ENCODE measurements around the gene MAP4K4.
"Not testable (repeated sequence)": the region's sequence is repeated elsewhere in the genome, so short reads cannot be mapped to it uniquely, and the experiment has no call there.

The MAP4K4 gene

DNA sequence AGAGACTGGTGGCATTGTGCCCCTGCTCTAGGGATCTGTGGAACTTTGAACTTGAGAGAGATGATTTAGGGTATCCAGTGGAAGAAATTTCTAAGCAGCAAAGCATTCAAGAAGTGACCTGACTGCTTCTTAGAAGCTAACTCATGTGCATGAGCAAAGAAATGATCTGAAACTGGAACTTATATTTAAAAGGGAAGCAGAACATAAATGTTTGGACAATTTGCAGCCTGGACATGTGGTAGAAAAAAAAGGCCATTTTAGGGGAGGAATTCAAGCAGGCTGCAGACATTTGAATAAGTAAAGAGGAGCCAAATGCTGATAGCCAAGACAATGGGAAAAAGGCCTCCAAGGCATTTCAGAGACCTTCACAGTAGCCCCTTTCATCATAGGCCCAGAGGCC, 226.8 kb downstream of the MAP4K4 start:
- H3K9me3 ChIP-seq (ENCODE audit: control insufficient read depth, insufficient read depth, low read depth, low read length), result peaks cover 68% of the 10 kb centered on the region
- H3K27ac ChIP-seq (ENCODE audit: low read depth, low read length); H3K27me3 ChIP-seq (ENCODE audit: control insufficient read depth, insufficient read depth, low read length); H3K9ac ChIP-seq (ENCODE audit: low read length); H3K36me3 ChIP-seq (ENCODE audit: control insufficient read depth, insufficient read depth, low read length); H3K4me3 ChIP-seq (ENCODE audit: low read depth, low read length); H3K4me1 ChIP-seq (ENCODE audit: control insufficient read depth, insufficient read depth, low read length): not testable (repeated sequence)

DNA sequence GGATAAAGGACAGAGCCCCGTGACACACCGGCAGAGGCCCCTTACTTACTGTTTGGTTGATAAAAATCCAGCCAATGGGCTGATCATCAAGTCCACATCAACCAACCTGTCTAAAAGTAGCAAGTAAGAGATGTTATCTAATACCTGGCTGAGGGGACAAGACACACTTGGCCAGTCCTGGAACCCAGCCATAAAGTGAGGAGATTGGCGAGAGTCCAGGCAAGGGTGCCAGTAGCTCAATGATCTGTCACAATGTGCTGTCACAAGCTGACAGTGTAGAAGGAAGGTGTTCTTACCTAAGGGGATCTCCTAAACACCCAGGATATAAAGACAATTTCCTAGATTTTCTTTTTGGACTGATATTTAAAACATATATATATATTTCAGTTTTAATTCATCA, 232.5 kb downstream of the MAP4K4 start:
- no peaks in the 10 kb centered on the region for H3K36me3 ChIP-seq (ENCODE audit: control insufficient read depth, insufficient read depth, low read length)
- no peaks in the 10 kb centered on the region for H3K4me1 ChIP-seq (ENCODE audit: control insufficient read depth, insufficient read depth, low read length)
- no peak overlapping the region for H3K9ac ChIP-seq (ENCODE audit: low read length)
- peaks cover 50% of the 10 kb centered on the region for H3K9me3 ChIP-seq (ENCODE audit: control insufficient read depth, insufficient read depth, low read depth, low read length)
- H3K4me3 ChIP-seq (ENCODE audit: low read depth, low read length), result no peak overlapping the region
- H3K27me3 ChIP-seq (ENCODE audit: control insufficient read depth, insufficient read depth, low read length), result no peaks in the 10 kb centered on the region
- no peak overlapping the region for H3K27ac ChIP-seq (ENCODE audit: low read depth, low read length)

DNA sequence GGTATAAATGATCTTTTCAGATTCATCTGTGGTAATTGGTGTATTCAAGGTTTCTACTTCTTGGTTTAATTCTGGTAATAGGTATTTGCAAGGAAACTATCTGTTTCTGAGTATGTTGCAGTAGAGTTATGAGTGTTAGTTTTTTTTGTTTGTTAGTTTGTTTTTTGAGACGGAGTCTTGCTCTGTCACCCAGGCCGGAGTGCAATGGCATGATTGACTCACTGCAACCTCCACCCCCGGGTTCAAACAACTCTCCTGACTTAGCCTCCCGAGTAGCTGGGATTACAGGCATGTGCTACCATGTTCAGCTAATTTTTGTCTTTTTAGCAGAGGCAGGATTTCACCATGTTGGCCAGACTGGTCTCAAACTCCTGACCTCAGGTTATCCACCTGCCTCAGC, 233.3 kb downstream of the MAP4K4 start:
- Histone ChIP-seq H3K4me3 (ENCODE audit: low read depth, low read length) (no peak overlapping the region), H3K27ac (ENCODE audit: low read depth, low read length) (no peak overlapping the region), H3K9me3 (ENCODE audit: control insufficient read depth, insufficient read depth, low read depth, low read length) (peaks cover 48% of the 10 kb centered on the region), H3K27me3 (ENCODE audit: control insufficient read depth, insufficient read depth, low read length) (no peaks in the 10 kb centered on the region), H3K4me1 (ENCODE audit: control insufficient read depth, insufficient read depth, low read length) (peaks cover 5% of the 10 kb centered on the region; the same call in 1 of the 2 replicates), H3K36me3 (ENCODE audit: control insufficient read depth, insufficient read depth, low read length) (no peaks in the 10 kb centered on the region), H3K9ac (ENCODE audit: low read length) (no peak overlapping the region)

DNA sequence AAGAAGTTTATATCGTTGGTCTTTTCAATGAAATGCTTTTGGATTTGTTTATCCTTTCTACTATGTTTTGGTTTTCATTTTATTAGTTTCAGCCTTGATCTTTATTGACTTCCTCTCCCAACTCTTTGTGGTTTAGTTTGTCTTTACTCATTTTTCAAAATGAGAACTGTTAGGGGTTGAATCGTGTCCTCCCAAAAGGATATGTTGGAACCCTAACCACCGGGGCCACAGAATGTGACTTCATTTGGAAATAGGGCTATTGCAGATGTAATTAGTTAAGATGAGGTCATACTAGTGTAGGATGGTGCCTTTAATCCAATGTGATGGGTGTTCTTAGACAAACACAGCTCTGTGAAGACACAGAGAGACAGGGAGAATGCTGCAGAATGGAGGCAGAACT, 233.9 kb downstream of the MAP4K4 start:
- Histone ChIP-seq H3K9ac (ENCODE audit: low read length) (no peak overlapping the region), H3K27me3 (ENCODE audit: control insufficient read depth, insufficient read depth, low read length) (no peaks in the 10 kb centered on the region), H3K9me3 (ENCODE audit: control insufficient read depth, insufficient read depth, low read depth, low read length) (peaks cover 42% of the 10 kb centered on the region), H3K27ac (ENCODE audit: low read depth, low read length) (no peak overlapping the region), H3K36me3 (ENCODE audit: control insufficient read depth, insufficient read depth, low read length) (no peaks in the 10 kb centered on the region), H3K4me1 (ENCODE audit: control insufficient read depth, insufficient read depth, low read length) (peaks cover 8% of the 10 kb centered on the region; the same call in 1 of the 2 replicates), H3K4me3 (ENCODE audit: low read depth, low read length) (no peak overlapping the region)

DNA sequence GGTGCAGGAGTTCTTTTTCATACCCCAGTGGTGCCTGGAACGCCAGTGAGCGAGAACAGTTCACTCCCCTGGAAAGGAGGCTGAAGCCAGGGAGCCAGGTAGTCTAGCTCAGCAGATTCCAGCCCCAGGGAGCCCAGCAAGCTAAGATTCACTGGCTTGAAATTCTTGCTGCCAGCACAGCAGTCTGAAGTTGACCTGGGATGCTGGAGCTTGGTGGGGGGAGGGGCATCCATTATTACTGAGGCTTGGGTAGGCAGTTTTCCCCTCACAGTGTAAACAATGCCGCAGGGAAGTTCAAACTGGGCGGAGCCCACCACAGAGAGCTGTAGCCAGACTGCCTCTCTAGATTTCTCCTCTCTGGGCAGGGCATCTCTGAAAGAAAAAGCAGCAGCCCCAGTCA, 238.3 kb downstream of the MAP4K4 start:
- not testable (repeated sequence) for H3K4me1 ChIP-seq (ENCODE audit: control insufficient read depth, insufficient read depth, low read length); H3K27ac ChIP-seq (ENCODE audit: low read depth, low read length); H3K27me3 ChIP-seq (ENCODE audit: control insufficient read depth, insufficient read depth, low read length); H3K36me3 ChIP-seq (ENCODE audit: control insufficient read depth, insufficient read depth, low read length)
- peak overlapping the region; percentile 36 for H3K9ac ChIP-seq (ENCODE audit: low read length)
- peaks cover 14% of the 10 kb centered on the region for H3K9me3 ChIP-seq (ENCODE audit: control insufficient read depth, insufficient read depth, low read depth, low read length)
- peak overlapping the region; percentile 27; the same call in 1 of the 2 replicates for H3K4me3 ChIP-seq (ENCODE audit: low read depth, low read length)

- Histone ChIP-seq H3K27me3 (ENCODE audit: control insufficient read depth, insufficient read depth, low read length) (no peaks in the 10 kb centered on the region), H3K9me3 (ENCODE audit: control insufficient read depth, insufficient read depth, low read depth, low read length) (peaks cover 10% of the 10 kb centered on the region; the same call in 1 of the 2 replicates), H3K27ac (ENCODE audit: low read depth, low read length) (no peak overlapping the region), H3K9ac (ENCODE audit: low read length) (no peak overlapping the region), H3K4me3 (ENCODE audit: low read depth, low read length) (no peak overlapping the region), H3K36me3 (ENCODE audit: control insufficient read depth, insufficient read depth, low read length) (no peaks in the 10 kb centered on the region), H3K4me1 (ENCODE audit: control insufficient read depth, insufficient read depth, low read length) (no peaks in the 10 kb centered on the region)
Measured at GRCh38 chr2:101942851-101943250, 245.3 kb downstream of the MAP4K4 start.

Measured in HUES6 (cell line).